GM21528 (cell line): Measurements from ENCODE around the gene MYT1.
"Not testable (repeated sequence)": the region's sequence is repeated elsewhere in the genome, so short reads cannot be mapped to it uniquely, and the experiment has no call there.

Experiments
- ATAC-seq: cut with Tn5 transposase; IDR thresholded peaks from one replicate; pipeline ENCODE4 v1.9.1; 2021; ENCODE audit warnings: mild to moderate bottlenecking, moderate library complexity; ENCODE audit not compliant: unreplicated experiment, low FRiP score

MYT1 gene

GRCh38 chr20:64166721-64167615 is 2.7 kb downstream of the MYT1 start:
- no peak for ATAC-seq

- ATAC-seq: no peak
Measured at GRCh38 chr20:64167676-64168075, 3.4 kb downstream of the MYT1 start.

- ATAC-seq: no peak
Measured at GRCh38 chr20:64168381-64169090, 4.3 kb downstream of the MYT1 start.

DNA sequence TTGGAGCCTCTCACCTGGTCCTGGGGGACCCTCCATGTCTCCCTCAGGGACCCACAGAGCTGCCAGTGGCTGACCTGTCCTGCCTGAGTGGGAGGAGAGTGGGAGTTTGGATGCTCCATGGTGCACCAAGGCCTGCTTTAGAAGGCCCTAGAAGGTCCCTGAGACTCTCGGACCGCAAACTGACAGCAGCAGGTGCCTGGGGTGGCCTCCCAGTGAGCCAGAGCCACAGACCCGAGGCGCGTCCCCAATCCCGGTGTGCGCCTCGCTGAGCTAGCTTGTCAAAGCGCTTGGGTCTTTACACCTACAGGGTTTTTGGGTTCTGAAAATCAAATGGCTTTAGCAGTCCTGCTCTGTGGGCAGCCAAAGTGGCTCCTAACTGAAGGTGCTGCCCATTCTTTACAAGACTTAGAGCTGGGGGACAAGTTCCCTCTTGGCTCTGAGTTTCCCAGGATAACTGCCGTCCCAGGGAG is 4.9 kb downstream of the MYT1 start:
- ATAC-seq: no peak

DNA sequence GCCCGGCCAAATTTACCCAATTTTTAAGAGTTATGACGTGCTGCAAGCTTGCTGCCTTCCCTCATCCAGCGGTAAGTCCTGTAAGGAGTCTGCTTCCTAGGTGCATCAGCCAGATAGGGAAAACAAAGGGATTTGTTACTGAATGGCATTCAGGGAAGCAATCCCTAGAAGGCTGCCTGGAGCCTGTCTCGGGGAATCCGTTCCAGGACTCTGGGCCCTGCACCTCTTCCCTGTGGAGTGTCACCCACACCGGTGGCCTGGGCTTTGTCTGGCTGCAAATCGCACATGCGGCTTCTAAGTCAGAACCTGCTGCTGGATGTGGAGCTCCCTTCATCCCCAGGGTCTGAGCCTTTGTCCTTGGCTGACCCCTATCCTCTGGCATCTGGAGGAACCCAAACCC is 7.0 kb downstream of the MYT1 start:
- no peak for ATAC-seq

- no peak for ATAC-seq
Measured at GRCh38 chr20:64173116-64173515, 8.9 kb downstream of the MYT1 start.

DNA sequence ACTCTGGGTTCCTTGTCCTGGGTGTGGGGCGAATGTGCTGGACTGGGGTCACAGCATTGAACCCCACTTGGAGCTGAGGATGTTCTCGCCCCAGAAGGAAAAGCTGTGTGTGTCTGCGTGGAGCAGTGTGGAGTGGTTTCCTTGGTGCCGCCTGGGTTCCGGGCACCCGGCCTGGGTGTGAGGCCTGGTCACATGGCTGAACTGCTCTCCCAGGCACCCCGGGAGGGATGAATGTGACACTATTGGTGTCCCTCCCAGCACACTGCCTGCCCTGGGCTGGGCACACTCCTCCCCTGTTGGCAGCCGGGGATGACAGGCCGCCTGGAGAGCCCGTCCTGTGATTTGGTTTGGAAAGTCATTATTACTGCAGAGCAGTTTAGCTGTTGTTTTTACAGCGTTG is 12.3 kb downstream of the MYT1 start:
- ATAC-seq: no peak

GRCh38 chr20:64176971-64177370 is 12.7 kb downstream of the MYT1 start:
- no peak for ATAC-seq

DNA sequence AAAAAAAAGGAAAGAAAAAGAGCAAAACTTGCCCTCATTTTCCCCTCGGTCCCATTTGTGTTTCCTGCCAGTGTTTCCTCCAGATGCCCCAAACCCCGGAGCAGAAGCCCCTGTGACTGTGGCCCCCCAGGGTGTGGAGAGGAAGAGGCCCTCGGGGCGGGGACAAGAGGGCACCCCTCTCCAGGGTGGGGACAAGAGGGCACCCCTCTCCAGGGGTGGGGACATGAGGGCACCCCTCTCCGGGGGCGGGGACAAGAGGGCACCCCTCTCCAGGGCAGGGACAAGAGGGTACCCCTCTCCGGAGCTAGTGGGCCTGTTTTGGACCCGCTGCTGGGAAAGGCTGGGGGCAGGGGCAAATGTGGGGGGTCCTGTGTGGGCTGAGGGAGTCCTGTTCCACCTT is 13.1 kb downstream of the MYT1 start:
- ATAC-seq: no peak

DNA sequence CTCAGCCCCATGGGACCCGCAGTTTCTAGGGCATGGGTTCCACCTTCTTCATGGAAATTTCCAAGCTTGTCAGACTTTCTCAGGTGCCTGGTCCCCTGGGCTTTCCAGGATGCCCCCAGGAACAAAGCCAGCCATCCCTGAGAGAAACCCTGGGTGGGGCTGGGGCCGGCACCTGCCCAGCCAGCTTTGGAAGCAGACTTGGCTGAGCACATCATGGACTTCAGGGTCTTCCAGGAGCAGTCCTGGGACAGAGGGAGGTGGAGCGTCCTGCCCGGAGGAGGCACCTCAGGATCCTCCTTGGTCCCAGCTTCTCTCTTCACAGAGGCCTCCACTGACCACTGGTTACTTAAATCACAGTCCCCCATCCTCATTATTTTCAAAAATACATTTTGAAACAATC is 13.5 kb downstream of the MYT1 start:
- no peak for ATAC-seq

DNA sequence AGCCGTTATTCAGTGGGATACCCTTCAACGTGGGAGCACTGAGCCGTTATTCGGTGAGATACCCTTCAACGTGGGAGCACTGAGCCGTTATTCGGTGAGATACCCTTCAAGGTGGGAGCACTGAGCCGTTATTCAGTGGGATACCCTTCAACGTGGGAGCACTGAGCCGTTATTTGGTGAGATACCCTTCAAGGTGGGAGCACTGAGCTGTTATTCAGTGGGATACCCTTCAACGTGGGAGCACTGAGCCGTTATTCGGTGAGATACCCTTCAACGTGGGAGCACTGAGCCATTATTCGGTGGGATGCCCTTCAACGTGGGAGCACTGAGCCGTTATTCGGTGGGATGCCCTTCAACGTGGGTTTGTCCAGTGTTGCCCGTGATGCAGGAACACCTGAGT is 14.7 kb downstream of the MYT1 start:
- ATAC-seq: not testable (repeated sequence)

DNA sequence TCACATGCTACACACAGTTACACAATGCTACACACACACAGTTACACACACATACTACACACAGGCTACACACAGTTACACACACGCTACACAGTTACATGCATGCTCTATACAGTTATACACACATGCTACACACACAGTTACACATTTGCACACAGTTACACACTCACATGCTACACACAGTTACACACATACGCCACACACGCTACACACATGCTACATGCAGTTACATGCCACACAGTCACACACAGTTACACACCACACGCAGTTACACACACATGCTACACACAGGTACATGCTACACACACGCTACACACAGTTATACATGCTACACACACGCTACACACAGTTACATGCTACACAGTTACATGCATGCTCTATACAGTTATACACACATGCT is 15.6 kb downstream of the MYT1 start:
- no peak for ATAC-seq

DNA sequence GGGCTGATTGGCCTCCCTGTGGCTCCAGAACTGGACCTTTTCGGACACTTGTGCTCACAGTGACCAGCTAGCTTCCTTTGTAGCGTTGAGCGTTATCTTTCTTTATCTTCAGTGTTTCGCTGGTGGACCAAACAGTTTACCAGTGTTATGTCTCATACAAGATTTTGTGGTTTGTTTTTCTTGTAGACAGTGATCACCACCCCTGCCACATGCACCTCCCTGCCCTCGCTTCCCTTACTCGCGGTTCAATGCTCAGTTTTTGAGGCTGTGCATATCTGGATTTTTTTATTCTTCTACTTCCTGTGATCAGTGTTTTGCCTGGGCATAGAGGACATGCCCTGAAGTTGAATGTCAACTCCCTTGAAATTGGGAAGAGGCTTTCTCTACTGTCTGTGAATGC is 16.4 kb downstream of the MYT1 start:
- ATAC-seq: no peak

- no peak for ATAC-seq
Measured at GRCh38 chr20:64181391-64181790, 17.1 kb downstream of the MYT1 start.

DNA sequence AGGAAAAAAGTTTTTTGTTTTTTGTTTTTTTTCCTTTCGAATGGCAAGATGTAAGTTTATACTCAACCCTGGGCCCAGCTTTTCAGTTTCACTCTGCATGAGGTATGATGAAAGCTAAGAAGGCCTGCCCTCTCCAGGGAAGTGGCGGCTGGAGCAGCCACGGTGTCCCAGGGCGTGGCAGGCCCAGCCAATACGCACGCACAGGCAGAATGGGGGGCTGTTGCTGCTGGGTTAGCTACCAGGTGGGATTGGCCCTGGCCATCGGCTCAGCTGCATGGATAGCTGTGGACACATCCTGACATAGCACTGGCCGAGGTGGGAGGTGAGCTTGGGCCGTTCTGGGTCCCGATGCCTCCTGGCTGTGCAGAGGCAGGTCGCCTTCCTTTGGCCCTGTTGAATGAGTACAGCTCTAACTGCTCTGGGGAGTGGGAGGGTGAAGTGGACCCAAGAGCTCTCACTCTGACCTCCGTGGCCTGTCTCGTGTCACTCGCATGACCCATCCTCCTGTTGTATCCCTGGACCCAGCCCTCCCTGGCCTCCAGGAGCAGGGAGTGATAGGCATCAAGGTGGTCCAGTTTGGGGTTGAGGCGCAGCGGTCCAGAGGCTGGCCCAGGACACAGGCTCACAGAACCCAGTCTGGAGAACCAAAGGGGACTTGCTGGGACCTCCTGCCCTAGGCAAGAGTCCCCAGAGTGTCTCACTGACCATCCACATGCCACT is 18.1 kb downstream of the MYT1 start:
- no peak for ATAC-seq

DNA sequence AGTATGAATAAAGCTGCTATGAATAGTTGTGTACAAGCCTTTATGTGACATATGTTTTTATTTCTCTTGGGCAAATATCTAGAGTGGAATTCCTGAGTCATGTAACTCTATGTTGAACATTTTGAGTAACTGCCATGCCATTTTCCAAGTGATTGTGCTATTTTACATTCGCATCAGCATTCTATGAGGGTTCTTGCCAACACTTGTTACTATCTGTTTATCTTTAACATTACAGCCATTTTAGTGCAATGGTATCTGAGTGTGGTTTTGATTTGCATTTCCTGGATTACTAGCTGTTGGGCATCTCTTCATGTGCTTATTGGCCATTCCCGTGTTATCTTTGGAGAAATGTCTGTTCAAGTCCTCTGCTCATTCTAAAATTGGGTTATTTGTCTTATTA is 19.1 kb downstream of the MYT1 start:
- no peak for ATAC-seq

DNA sequence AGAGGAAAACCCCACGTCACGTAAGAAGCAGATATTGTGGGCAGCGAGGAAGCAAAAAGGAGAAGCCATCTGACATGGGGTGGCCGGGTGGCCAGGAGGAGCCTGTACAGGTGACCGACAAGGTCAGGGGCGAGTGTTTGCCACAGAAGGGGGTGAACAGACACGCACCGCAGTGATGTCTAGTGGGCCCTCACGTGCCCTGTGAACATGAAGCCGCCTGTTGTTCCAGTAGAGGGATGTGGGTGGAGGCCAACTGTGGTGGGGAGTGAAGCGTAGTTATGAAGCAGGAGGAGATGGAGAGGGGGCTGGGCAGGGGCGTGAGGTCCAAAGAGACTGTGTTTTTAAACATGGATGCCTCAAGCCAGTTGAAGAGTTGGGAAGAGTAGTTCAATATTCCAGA is 20.5 kb downstream of the MYT1 start:
- no peak for ATAC-seq

DNA sequence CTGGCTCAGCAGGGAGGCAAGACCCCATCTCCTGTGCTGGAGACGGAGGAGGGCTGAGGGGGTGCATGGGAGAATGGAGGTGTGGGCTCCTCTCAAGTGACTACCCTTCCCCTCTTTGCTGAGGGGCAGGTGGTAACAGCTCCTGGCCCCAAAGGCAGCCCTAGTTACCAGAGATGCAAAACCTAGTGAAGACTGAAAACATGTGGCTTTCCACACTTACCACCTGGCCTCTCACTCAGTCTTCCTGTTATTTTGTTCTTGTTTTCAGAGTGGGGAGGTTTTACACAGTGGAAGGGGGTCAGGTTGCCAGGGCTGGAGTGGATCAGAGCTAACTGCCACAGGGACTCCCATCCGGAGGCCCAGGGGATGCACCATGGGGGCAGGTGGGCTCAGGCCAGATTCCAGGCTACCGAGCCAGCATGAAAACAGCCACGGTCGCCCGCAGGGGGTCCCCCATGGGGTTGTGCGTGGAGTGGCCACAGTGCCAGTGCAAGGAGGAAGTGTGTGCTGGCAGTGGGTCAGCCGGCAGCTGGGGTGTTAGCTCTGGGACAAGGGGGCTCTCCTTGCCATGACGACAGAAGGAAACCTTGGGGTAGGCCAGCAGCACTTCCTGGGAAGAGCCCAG is 21.1 kb downstream of the MYT1 start:
- ATAC-seq: no peak

GRCh38 chr20:64186071-64186598 is 21.9 kb downstream of the MYT1 start:
- ATAC-seq: no peak

- not testable (repeated sequence) for ATAC-seq
Measured at GRCh38 chr20:64187213-64187612, 23.0 kb downstream of the MYT1 start.
